K562 (cell line): Measurements from ENCODE around the gene CHTF8. TPM values are rescaled to one million over a fixed set of nuclear protein-coding genes. Genes with fewer than 3 reads are reported as not detected.

ENCODE experiments used
- ATAC-seq: fragments of 200-7000 bp; cut with Tn5 transposase; 3 replicates; pipeline ENCODE4 v1.9.1; 2020; ENCODE audit warnings: moderate library complexity
- BruUV-seq: library from RNA; stranded (reverse); fragments of 400-500 nt; replicated peaks from 2 replicates; lab custom pipeline; 2021; lab: Mats Ljungman, UMichigan
- CTCF ChIA-PET: fragments of 300-600 bp; formaldehyde crosslinking; extraction: SDS; loops from one replicate; lab custom pipeline; 2021; ENCODE audit warnings: low intra/inter-chr PET ratio; lab: Yijun Ruan, JAX
- POLR2A ChIA-PET: fragments of 300-600, 350-650 bp; sonication (Branson Sonifier 250); formaldehyde crosslinking; extraction: SDS; loops from one replicate; lab custom pipeline; 2021; ENCODE audit warnings: antibody characterized with exemption, inconsistent platforms; lab: Yijun Ruan, JAX
- DNase-seq, 4 experiments: peaks; one replicate each; pipeline versions ENCODE4 v3.0.0 to v3.0.0-alpha.2; 2011 to 2018; ENCODE audit warnings: low spot score in 3 of 4, mixed read lengths in 3 of 4; ENCODE audit errors: extremely low read depth in 1 of 4
- FAIRE-seq: peaks from 2 replicates; lab custom pipeline; 2011; peaks lifted over from hg19 to GRCh38; lab: Jason Lieb, UNC
- H2AFZ ChIP-seq: 2 replicates; pipeline ENCODE4 v1.6.0; 2011; ENCODE audit warnings: low read depth, low read length, control low read depth, inconsistent platforms
- H3K27ac ChIP-seq: fragments of 200-600 bp; 3 replicates; pipeline ENCODE4 v1.8.0; 2011; ENCODE audit warnings: low read depth, mild to moderate bottlenecking, control low read depth, inconsistent platforms, low read length, moderate library complexity, mixed read lengths; ENCODE audit errors: extremely low read depth
- H3K27me3 ChIP-seq, 2 experiments: fragments of 300-600 bp in 1 of 2; 2 replicates in 1 of 2; 3 replicates in 1 of 2; pipeline versions ENCODE4 v1.6.0 to v1.8.0; 2011; ENCODE audit warnings: inconsistent platforms in 2 of 2, low read length in 2 of 2, mild to moderate bottlenecking in 1 of 2, mixed read lengths in 1 of 2, moderate library complexity in 1 of 2; ENCODE audit not compliant: control insufficient read depth in 2 of 2, insufficient read depth in 2 of 2
- H3K36me3 ChIP-seq: fragments of 300-600 bp; 3 replicates; pipeline ENCODE4 v1.8.0; 2011; ENCODE audit warnings: mild to moderate bottlenecking, low read length, inconsistent platforms; ENCODE audit not compliant: control insufficient read depth, insufficient read depth
- H3K4me1 ChIP-seq, 2 experiments: fragments of 200-600 bp in 1 of 2; replicated peaks in 1 of 2; 2 replicates in 1 of 2; 3 replicates in 1 of 2; pipeline versions ENCODE4 v1.5.1 to v1.8.0; 2011; ENCODE audit warnings: inconsistent platforms in 2 of 2, low read length in 2 of 2, mild to moderate bottlenecking in 1 of 2, mixed read lengths in 1 of 2, moderate library complexity in 1 of 2; ENCODE audit not compliant: control insufficient read depth in 2 of 2, insufficient read depth in 2 of 2
- H3K4me2 ChIP-seq: 2 replicates; pipeline ENCODE4 v1.6.1; 2011; ENCODE audit warnings: low read length, control low read depth, inconsistent platforms, mixed read lengths; ENCODE audit not compliant: insufficient read depth
- H3K4me3 ChIP-seq: fragments of 200-600 bp; sonication (generic), shearing (Covaris generic); 2 replicates; pipeline ENCODE4 v1.5.1; 2016; ENCODE audit warnings: control low read depth, inconsistent platforms
- H3K79me2 ChIP-seq: fragments of 200-600 bp; 3 replicates; pipeline ENCODE4 v1.8.0; 2011; ENCODE audit warnings: low read length, inconsistent platforms; ENCODE audit not compliant: control insufficient read depth, insufficient read depth
- H3K9ac ChIP-seq, 2 experiments: 2 replicates each; pipeline versions ENCODE4 v1.6.0 to v1.6.1; 2011; ENCODE audit warnings: low read depth in 2 of 2, low read length in 2 of 2, control low read depth in 1 of 2, inconsistent platforms in 1 of 2, mild to moderate bottlenecking in 1 of 2, mixed read lengths in 1 of 2; ENCODE audit not compliant: insufficient read depth in 1 of 2
- H3K9me1 ChIP-seq: one replicate; pipeline ENCODE4 v1.6.0; 2011; ENCODE audit warnings: inconsistent platforms, mild to moderate bottlenecking, low read length, moderate library complexity; ENCODE audit not compliant: control insufficient read depth, insufficient read depth
- H3K9me3 ChIP-seq: replicated peaks from 2 replicates; pipeline ENCODE4 v1.5.1; 2011; ENCODE audit warnings: low read depth, low read length, inconsistent platforms; ENCODE audit not compliant: control insufficient read depth, insufficient read depth
- H4K20me1 ChIP-seq: replicated peaks from 2 replicates; pipeline ENCODE4 v1.6.1; 2011; ENCODE audit warnings: low read length, inconsistent platforms, mixed read lengths; ENCODE audit not compliant: control insufficient read depth, insufficient read depth
- SMC3 ChIP-seq: conservative IDR thresholded peaks from 2 replicates; pipeline ENCODE4 v1.6.1; 2011; ENCODE audit warnings: low read depth, low read length, improper control_type of control experiment; ENCODE audit not compliant: insufficient read depth
- TBL1XR1 ChIP-seq, 2 experiments: IDR thresholded peaks; 2 replicates each; pipeline ENCODE4 v1.6.1; 2012; ENCODE audit warnings: improper control_type of control experiment in 2 of 2, low read length in 2 of 2, mild to moderate bottlenecking in 1 of 2
- WGBS: fragments of 100-300 bp; shearing (Covaris generic); methylation state at CpG from one replicate; pipeline ENCODE4 v1.1.6; 2016; ENCODE audit warnings: low coverage, mixed read lengths; ENCODE audit not compliant: insufficient coverage; ENCODE audit errors: missing lambda C conversion rate; 5-methylcytosine and 5-hydroxymethylcytosine counted together
- in situ Hi-C: fragments of 300-500 bp; cut with MboI; formaldehyde crosslinking; loops from 4 replicates; pipeline ENCODE4 v1.15.0; 2018; ENCODE audit warnings: inconsistent platforms, mixed read lengths
- intact Hi-C: fragments of 100-400 bp; cut with micrococcal nuclease; formaldehyde crosslinking; loops from 2 replicates; pipeline ENCODE4 v1.14.2; 2022
- polyA plus RNA-seq, 8 experiments: library from polyadenylated mRNA; depleted of rRNA in 4 of 8; stranded (reverse) in 5 of 8; unstranded in 3 of 8; fragments of >200 nt; fragmentation: Nextera tagmentation in 2 of 8; fragmentation: Illumina TruSeq in 1 of 8; extraction: Ambion mirVana in 2 of 8; extraction: Trizol in 1 of 8; gene quantifications; 2 replicates each; pipeline versions ENCODE4 v1.2.1 to v1.2.3, GENCODE V29; 2011 to 2014; ENCODE audit warnings: inconsistent platforms in 1 of 8, missing spikeins in 1 of 8
- total RNA-seq, 7 experiments: library from RNA; depleted of rRNA in 6 of 7; stranded (reverse); fragments of >200 nt in 6 of 7; fragmentation: Illumina TruSeq in 2 of 7; extraction: Trizol in 2 of 7; gene quantifications; 2 replicates each; pipeline versions ENCODE4 v1.2.1 to v1.2.3, GENCODE V29; 2011 to 2021; ENCODE audit warnings: low replicate concordance in 1 of 7
- TF ChIP-seq, protein P1 (sequence below): fragments of 450-650 bp; formaldehyde crosslinking; IDR thresholded peaks from 2 replicates; pipeline ENCODE4 v1.4.0; 2020; ENCODE audit warnings: mild to moderate bottlenecking, moderate library complexity
- TF ChIP-seq, protein P2 (sequence below): fragments of 250-450 bp; sonication (Bioruptor Pico); IDR thresholded peaks from 2 replicates; pipeline ENCODE4 v1.4.0; 2020

Gene CHTF8
- total and polyA plus RNA-seq, 9 of the 15 experiments (the other 6 are each of a cell fraction or from before 2014, with no cell fraction given) = 20.2 to 199 (median 108) TPM

GRCh38 chr16:69150146-69150865 lies 17.9 kb upstream of the CHTF8 start:
- no peak overlapping the region for H3K27ac ChIP-seq
- H3K27me3 ChIP-seq = no peaks in the 10 kb centered on the region
- H4K20me1 ChIP-seq = peaks cover 6% of the 10 kb centered on the region; the same call in 1 of the 2 replicates
- H3K79me2 ChIP-seq = peaks cover 15% of the 10 kb centered on the region; the same call in 2 of the 3 replicates
- BruUV-seq = no TSS peak
- CTCF ChIA-PET = interaction anchor here (2.5 kb wide), 1 partner anchor 137 kb away, joined by 32 read pairs; no protein-coding TSS in a partner anchor
- FAIRE-seq (peak; percentile 69), ATAC-seq (peak; percentile 98), DNase-seq (peak; percentile 36 to 76 (median 48))
- no peaks in the 10 kb centered on the region for H3K9me1 ChIP-seq
- H3K4me3 ChIP-seq = no peak overlapping the region
- in situ Hi-C loops (loop anchor here (5.0 kb wide), 1 partner anchor 137 kb away; no protein-coding TSS in a partner anchor), intact Hi-C loops (loop anchor here (1.0 kb wide), 1 partner anchor 137 kb away; no protein-coding TSS in a partner anchor)
- 71% methylated on average over 15 of the region's 16 CpGs for WGBS
- H3K4me2 ChIP-seq = no peak overlapping the region
- peaks cover 84% of the 10 kb centered on the region for H3K36me3 ChIP-seq
- no peaks in the 10 kb centered on the region for H3K4me1 ChIP-seq
- H2AFZ ChIP-seq = no peak overlapping the region
- POLR2A ChIA-PET = interaction anchor here (0.8 to 1.9 kb wide), 7 partner anchors 8 to 23 kb away, joined by 3 to 7 read pairs (median 3); partner anchors contain the start of genes CHTF8 and UTP4
- no peak overlapping the region; a peak in 1 of 4 replicates for H3K9ac ChIP-seq
- H3K9me3 ChIP-seq = no peaks in the 10 kb centered on the region
- TF ChIP-seq, protein P1, sequence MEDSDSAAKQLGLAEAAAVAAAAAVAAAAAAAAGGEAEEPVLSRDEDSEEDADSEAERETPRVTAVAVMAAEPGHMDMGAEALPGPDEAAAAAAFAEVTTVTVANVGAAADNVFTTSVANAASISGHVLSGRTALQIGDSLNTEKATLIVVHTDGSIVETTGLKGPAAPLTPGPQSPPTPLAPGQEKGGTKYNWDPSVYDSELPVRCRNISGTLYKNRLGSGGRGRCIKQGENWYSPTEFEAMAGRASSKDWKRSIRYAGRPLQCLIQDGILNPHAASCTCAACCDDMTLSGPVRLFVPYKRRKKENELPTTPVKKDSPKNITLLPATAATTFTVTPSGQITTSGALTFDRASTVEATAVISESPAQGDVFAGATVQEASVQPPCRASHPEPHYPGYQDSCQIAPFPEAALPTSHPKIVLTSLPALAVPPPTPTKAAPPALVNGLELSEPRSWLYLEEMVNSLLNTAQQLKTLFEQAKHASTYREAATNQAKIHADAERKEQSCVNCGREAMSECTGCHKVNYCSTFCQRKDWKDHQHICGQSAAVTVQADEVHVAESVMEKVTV (CRISPR knock-in tag) = peak; percentile 80
- no peak for TF ChIP-seq TBL1XR1 (IDR thresholded peaks at IDR 0.05; ENCODE audit: low read length in 2 of 2)
- TF ChIP-seq, protein P2, sequence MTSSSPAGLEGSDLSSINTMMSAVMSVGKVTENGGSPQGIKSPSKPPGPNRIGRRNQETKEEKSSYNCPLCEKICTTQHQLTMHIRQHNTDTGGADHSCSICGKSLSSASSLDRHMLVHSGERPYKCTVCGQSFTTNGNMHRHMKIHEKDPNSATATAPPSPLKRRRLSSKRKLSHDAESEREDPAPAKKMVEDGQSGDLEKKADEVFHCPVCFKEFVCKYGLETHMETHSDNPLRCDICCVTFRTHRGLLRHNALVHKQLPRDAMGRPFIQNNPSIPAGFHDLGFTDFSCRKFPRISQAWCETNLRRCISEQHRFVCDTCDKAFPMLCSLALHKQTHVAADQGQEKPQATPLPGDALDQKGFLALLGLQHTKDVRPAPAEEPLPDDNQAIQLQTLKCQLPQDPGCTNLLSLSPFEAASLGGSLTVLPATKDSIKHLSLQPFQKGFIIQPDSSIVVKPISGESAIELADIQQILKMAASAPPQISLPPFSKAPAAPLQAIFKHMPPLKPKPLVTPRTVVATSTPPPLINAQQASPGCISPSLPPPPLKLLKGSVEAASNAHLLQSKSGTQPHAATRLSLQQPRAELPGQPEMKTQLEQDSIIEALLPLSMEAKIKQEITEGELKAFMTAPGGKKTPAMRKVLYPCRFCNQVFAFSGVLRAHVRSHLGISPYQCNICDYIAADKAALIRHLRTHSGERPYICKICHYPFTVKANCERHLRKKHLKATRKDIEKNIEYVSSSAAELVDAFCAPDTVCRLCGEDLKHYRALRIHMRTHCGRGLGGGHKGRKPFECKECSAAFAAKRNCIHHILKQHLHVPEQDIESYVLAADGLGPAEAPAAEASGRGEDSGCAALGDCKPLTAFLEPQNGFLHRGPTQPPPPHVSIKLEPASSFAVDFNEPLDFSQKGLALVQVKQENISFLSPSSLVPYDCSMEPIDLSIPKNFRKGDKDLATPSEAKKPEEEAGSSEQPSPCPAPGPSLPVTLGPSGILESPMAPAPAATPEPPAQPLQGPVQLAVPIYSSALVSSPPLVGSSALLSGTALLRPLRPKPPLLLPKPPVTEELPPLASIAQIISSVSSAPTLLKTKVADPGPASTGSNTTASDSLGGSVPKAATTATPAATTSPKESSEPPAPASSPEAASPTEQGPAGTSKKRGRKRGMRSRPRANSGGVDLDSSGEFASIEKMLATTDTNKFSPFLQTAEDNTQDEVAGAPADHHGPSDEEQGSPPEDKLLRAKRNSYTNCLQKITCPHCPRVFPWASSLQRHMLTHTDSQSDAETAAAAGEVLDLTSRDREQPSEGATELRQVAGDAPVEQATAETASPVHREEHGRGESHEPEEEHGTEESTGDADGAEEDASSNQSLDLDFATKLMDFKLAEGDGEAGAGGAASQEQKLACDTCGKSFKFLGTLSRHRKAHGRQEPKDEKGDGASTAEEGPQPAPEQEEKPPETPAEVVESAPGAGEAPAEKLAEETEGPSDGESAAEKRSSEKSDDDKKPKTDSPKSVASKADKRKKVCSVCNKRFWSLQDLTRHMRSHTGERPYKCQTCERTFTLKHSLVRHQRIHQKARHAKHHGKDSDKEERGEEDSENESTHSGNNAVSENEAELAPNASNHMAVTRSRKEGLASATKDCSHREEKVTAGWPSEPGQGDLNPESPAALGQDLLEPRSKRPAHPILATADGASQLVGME = no peak
- peak; percentile 45 for TF ChIP-seq SMC3
